IPS DF 6.9 (cell line): ENCODE data around the gene MRPS34.

Experiments
- DNase-seq: peaks from one replicate; pipeline ENCODE4 v3.0.0-alpha.2; 2013; ENCODE audit warnings: low read depth, low spot score
- H3K27ac ChIP-seq: one replicate; pipeline ENCODE4 v1.5.1; 2013; ENCODE audit warnings: low read length, control low read depth
- H3K27me3 ChIP-seq: 2 replicates; pipeline ENCODE4 v1.6.1; 2013; ENCODE audit warnings: mild to moderate bottlenecking, low read length; ENCODE audit not compliant: control insufficient read depth, insufficient read depth
- H3K36me3 ChIP-seq: 2 replicates; pipeline ENCODE4 v1.6.1; 2013; ENCODE audit warnings: low read length; ENCODE audit not compliant: control insufficient read depth, insufficient read depth
- H3K4me1 ChIP-seq: 2 replicates; pipeline ENCODE4 v1.6.1; 2013; ENCODE audit warnings: low read length; ENCODE audit not compliant: control insufficient read depth, insufficient read depth
- H3K4me3 ChIP-seq: 2 replicates; pipeline ENCODE4 v1.5.1; 2013; ENCODE audit warnings: mild to moderate bottlenecking, low read length
- H3K9me3 ChIP-seq: 2 replicates; pipeline ENCODE4 v1.6.1; 2013; ENCODE audit warnings: low read length, inconsistent platforms; ENCODE audit not compliant: control insufficient read depth, insufficient read depth
- WGBS: extraction: QIAGEN DNeasy Blood & Tissue Kit; methylation state at CpG from one replicate; pipeline ENCODE4 v1.1.7; 2013; ENCODE audit warnings: mixed read lengths, missing lambda C conversion rate; ENCODE audit not compliant: insufficient read length, insufficient coverage; 5-methylcytosine and 5-hydroxymethylcytosine counted together

MRPS34 gene

DNA sequence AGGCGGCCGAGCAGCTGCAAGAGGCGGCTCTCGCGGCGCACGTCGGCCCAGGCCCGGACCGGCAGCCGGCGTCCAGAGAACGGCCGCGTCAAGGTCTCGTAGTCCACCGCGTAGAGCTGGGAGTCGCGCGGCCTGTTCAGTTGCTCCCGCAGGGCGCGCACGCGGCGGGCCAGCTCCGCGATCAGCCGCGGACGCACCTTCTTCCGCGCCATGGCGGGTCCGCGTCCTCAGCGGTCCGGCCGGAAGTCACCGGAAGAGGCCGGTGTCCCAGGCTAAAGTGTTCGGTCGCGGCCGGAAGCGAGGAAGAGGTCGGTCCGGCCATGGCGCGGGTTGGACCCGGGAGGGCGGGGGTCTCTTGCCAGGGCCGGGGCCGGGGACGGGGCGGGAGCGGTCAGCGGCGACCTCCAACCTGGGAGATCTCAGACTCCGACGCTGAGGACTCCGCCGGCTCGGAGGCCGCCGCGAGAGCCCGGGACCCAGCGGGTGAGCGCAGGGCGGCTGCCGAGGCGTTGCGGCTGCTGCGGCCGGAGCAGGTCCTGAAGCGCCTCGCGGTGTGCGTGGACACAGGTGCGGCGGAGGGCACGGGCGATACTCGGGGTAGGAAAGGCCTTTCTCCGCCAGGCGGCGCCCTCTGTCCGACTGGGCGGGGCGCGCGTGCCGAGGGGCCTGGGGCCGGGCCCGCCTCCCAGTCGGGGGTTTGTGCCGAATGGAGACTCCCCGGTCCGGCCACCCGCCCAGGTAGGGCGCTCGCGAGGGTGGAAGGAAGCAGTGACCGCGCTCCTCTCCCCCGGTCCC lies at the start of gene MRPS34:
Gene MRPS34 (minus strand): TSS at position 227 of the 795 bp plus-strand sequence. CDS start 15 bp downstream, at position 212.
- peak within 1 kb of the TSS; percentile 71 for H3K4me3 ChIP-seq
- H3K27me3 ChIP-seq, result no peaks in the 10 kb centered on the region
- no CpG with 5 or more reads among the region's 108 CpGs for WGBS
- no peak within 1 kb of the TSS for H3K27ac ChIP-seq
- H3K4me1 ChIP-seq, result peaks cover 2% of the 10 kb centered on the region
- H3K36me3 ChIP-seq, result peaks cover 29% of the 10 kb centered on the region
- DNase-seq, result no peak
- no peaks in the 10 kb centered on the region for H3K9me3 ChIP-seq

DNA sequence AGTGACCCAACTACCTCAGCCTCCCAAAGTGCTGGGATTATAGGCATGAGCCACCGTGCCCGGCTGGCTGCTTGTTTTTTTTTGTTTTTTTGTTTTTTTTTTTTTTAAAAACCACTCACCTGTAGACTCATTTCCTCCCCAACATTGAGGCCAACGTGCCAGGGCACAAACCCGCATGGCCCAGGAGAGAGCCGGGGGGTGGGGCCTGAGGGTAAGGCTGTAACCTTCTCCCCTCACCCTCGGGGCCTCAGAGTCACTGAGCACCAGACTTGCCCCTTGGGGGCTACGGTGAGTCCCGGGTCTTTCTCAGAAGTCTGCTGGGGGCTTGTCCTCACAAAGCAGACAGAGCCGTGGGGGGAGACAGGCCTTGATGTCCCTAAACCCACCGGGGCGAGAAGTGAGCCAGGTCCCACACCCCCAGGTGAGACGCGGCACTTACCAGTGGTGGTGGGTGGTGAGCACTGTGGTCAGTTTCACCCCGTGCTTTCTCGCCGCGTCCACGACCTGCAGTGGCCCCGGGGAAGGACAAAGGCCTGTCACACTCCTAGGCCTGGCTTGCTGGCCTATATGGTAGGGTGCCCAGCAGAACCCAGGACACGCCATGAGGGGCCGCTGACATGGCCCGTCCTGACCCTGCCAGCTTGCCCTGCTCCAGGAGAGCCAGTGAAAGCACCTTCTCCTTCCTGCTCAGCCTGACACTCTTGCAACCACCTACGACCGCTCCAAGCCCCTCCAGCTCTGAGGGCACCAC lies 49.1 kb upstream of the MRPS34 start:
- no CpG with 5 or more reads among the region's 24 CpGs for WGBS
- Histone ChIP-seq H3K27ac (no peak overlapping the region), H3K27me3 (no peaks in the 10 kb centered on the region), H3K4me1 (peaks cover 2% of the 10 kb centered on the region; the same call in 1 of the 2 replicates), H3K4me3 (no peak overlapping the region), H3K36me3 (peaks cover 8% of the 10 kb centered on the region; the same call in 1 of the 2 replicates), H3K9me3 (no peaks in the 10 kb centered on the region)
- DNase-seq, result no peak

DNA sequence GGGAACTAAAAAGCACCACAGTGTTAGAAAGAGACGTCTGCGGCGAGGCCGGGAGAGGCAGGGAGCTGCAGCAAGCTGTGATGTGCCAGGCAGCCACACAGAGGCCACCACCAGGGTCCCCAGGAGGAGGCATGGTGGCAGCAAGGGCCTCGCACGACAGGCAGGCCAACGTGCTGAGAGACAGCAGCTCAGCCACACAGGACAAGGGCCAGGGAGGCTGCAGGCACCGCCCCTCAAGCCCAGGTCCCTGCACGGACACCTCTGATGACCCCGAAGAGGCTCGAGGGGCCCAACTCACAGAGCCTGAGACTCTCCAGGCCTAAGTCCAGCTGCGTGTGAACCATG lies 48.0 kb upstream of the MRPS34 start:
- Histone ChIP-seq H3K4me3 (no peak overlapping the region), H3K27ac (no peak overlapping the region), H3K9me3 (no peaks in the 10 kb centered on the region), H3K27me3 (no peaks in the 10 kb centered on the region), H3K36me3 (peaks cover 14% of the 10 kb centered on the region; the same call in 1 of the 2 replicates), H3K4me1 (peaks cover 2% of the 10 kb centered on the region; the same call in 1 of the 2 replicates)
- WGBS, result no CpG with 5 or more reads among the region's 12 CpGs
- no peak for DNase-seq

DNA sequence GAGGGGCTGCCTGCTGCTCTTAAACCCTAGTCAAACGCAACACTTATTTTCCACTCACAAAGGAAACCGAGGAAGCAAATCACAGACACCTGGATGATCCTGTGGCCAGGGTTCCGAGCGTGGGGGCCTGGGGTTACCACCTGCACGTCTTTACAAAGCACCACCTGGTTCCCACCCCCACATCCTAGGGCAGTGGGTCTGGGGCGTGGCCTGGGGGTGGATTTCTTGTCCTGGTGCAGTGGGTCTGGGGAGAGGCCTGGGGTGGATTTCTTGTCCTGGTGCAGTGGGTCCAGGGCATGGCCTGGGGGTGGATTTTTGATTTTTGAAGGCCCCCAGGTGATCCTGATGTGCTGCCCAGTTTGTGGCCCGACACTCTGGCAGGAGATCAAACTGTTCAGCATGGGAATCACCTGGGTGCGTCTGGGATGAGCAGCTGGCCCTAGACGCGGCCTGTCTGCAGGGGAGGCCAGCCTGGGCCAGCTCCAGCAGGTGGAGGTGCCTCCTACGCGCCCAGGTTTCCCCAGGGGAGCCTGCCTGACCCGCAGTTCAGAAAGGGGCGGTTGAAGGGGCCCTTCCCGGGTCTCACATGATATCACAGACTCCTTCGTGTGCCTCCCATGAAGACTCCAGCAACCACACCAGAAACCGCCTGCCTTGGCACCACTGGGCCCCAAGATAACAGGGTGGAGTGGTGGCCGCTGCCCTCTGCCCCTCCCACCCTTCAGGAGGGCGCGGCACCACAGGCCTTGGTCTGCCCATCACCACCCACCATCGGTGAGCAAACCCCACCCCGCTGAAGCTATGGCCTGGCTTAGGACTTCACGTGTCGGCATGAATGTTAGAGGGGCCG lies 47.4 kb upstream of the MRPS34 start:
- no peaks in the 10 kb centered on the region for H3K9me3 ChIP-seq
- peaks cover 17% of the 10 kb centered on the region; the same call in 1 of the 2 replicates for H3K36me3 ChIP-seq

DNA sequence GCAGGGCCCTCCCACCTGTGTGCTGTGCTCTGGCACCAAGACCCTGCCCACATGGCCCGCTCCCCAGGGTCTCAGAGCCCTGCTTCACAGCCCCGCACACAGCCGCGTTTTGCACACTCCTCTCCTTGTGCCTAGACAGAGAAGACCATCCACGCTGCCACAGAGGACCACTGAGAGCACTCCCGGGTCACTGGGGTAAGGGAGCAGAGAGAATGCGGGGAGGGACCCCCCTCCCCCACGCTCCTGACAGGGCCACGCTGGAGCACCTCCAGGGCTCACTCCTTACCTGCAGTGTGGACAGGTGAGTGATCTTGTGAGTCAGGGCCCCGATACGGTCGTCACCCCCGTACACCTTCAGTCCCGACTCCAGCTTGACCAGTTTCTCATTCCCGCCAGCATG lies 46.7 kb upstream of the MRPS34 start:
- no peaks in the 10 kb centered on the region for H3K27me3 ChIP-seq
- WGBS, result no CpG with 5 or more reads among the region's 15 CpGs
- H3K9me3 ChIP-seq, result no peaks in the 10 kb centered on the region
- no peak overlapping the region for H3K27ac ChIP-seq
- no peaks in the 10 kb centered on the region for H3K4me1 ChIP-seq
- H3K4me3 ChIP-seq, result no peak overlapping the region
- no peak for DNase-seq
- peaks cover 17% of the 10 kb centered on the region; the same call in 1 of the 2 replicates for H3K36me3 ChIP-seq

More for the DNA sequence above, 47.4 kb upstream of the MRPS34 start:
- WGBS, result no CpG with 5 or more reads among the region's 25 CpGs
- DNase-seq, result no peak
- H3K4me3 ChIP-seq, result no peak overlapping the region
- H3K27me3 ChIP-seq, result no peaks in the 10 kb centered on the region
- no peak overlapping the region for H3K27ac ChIP-seq
- H3K4me1 ChIP-seq, result no peaks in the 10 kb centered on the region

DNA sequence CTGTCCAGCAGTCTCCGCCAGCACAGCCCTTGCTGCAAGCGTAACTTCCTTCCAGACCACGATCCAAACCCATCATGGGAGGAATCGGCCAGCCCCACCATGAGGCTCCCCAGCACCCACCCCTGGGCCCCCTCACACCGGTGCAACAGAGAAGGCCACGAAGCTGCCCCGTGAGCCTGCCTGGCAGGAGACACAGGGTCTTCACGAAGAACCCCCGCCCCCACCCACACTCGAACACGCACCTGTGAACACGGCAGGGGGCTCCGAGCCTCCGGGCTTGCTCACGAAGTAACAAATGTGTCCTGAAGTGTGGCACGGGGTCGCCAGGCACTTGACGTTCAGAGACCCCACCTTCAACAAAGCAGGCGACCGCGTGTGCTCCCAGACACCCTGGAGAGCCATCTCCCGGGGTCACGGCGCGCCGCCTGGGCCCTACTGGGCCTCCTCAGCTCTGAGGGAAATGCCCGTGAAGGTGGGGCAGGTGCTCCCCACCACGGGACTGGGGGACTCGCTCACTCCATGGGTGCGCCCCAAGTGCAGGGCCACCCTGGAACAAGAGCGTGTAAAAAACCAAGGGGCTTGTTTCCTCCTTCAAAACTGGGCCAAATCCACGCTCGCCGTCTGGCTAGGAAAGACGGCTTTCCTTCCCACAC lies 46.1 kb upstream of the MRPS34 start:
- Histone ChIP-seq H3K27ac (no peak overlapping the region), H3K36me3 (peaks cover 17% of the 10 kb centered on the region; the same call in 1 of the 2 replicates), H3K4me3 (no peak overlapping the region), H3K9me3 (no peaks in the 10 kb centered on the region), H3K27me3 (no peaks in the 10 kb centered on the region), H3K4me1 (no peaks in the 10 kb centered on the region)
- WGBS, result no CpG with 5 or more reads among the region's 35 CpGs
- no peak for DNase-seq

DNA sequence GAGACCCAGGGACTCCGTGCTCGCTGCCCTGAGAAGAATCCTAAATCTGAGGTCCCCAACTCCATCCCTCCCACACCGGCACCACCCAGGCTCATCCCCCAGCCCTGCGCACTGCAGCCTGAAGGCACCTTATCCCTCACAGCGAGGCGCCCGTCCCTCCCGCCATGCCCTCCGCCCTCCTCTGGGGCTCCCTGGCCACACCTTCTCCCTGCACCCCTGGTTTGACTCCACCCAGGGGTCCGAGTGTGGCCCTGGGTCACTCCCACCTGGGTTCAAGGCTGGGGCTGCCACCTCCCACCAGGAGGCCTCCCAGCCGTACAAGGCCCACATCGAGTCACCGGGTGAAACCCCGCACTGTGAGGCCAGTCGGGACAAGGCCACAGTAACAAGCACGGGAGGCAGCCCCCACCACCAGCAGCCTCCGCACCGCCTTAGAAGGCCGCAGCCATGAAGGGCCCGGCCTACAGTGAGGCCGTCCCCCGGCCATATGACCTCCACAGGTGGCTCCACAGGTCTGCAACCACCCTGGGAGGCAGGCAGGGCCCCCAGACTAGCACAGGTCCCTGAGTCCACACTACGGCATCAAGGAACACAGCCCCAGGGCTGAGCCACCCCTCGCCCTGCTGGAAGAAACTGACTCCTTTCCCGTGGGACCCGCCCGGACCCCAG lies 45.4 kb upstream of the MRPS34 start:
- H3K4me3 ChIP-seq, result no peak overlapping the region
- no peak for DNase-seq
- peaks cover 17% of the 10 kb centered on the region; the same call in 1 of the 2 replicates for H3K36me3 ChIP-seq
- H3K27me3 ChIP-seq, result no peaks in the 10 kb centered on the region
- no peaks in the 10 kb centered on the region for H3K4me1 ChIP-seq
- no peaks in the 10 kb centered on the region for H3K9me3 ChIP-seq
- H3K27ac ChIP-seq, result no peak overlapping the region
- WGBS, result no CpG with 5 or more reads among the region's 27 CpGs

DNA sequence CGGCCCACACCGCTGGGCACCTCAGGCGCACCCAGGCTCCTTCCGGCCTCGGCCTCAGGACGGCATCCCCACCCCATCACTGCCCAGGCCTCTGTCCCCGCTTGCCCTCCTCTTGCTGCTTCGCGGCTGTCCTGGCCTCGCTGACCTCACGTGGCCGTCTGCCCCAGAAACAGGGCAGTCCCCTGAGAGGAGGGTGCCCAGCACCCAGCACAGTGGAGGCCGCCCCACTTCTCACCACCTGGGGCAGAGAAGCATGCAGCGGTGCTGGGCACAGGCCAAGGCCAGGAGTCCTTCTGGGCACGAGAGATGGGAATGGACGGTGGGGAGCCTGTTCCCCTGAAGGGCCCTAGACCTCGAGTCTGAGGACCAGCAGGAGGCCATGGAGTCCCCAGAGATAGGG lies 44.8 kb upstream of the MRPS34 start:
- H3K27me3 ChIP-seq, result no peaks in the 10 kb centered on the region
- H3K36me3 ChIP-seq, result peaks cover 17% of the 10 kb centered on the region; the same call in 1 of the 2 replicates
- no peak overlapping the region for H3K4me3 ChIP-seq
- WGBS, result no CpG with 5 or more reads among the region's 17 CpGs
- no peak overlapping the region for H3K27ac ChIP-seq
- H3K9me3 ChIP-seq, result no peaks in the 10 kb centered on the region
- no peaks in the 10 kb centered on the region for H3K4me1 ChIP-seq
- no peak for DNase-seq

DNA sequence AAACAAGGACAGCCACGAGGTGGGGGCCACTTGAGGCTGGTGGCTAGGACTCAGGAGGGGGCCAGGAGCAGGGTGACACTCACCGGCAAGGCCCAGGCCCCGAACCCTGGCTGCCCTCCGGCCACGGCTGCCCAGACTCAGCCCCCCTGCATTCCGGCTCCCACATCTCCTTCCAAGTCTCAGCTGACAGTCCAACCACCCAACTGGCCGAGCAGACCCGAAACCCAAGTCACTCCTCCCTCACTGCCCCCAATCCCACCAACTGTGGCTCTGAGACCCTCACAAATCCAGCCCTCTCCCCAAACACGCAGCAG lies 44.3 kb upstream of the MRPS34 start:
- Histone ChIP-seq H3K36me3 (peaks cover 17% of the 10 kb centered on the region; the same call in 1 of the 2 replicates), H3K27ac (no peak overlapping the region), H3K4me1 (no peaks in the 10 kb centered on the region), H3K9me3 (no peaks in the 10 kb centered on the region), H3K27me3 (no peaks in the 10 kb centered on the region), H3K4me3 (no peak overlapping the region)
- no peak for DNase-seq
- WGBS, result no CpG with 5 or more reads among the region's 9 CpGs
